ENCODE results near the gene CENPS.

DNA sequence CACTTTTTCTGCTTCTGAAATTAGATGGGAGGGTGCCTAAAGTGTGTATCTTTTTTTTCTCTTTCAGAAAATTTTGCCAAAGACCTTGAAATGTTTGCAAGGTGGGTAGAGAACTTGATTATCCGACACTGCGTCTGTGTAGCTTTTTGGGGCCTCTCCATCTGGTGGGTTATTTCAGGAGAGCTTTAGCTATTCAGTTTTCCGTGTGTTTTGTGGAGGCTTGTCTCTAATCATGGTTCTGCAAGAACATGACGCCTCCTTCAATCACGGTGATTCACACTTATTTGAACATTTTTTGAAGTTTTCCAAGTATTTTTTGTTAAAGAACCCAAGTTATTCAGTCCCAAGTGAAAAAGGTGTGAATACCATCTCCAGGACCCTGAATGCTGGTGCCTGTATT, 4.4 kb downstream of the CENPS start:
- TF ChIP-seq OSR1 (CRISPR knock-in tag; IDR thresholded peaks at IDR 0.05) (no peak), ZNF70 (CRISPR knock-in tag; IDR thresholded peaks at IDR 0.05) (no peak), GLIS3 (CRISPR knock-in tag; IDR thresholded peaks at IDR 0.05) (no peak), BACH2 (CRISPR knock-in tag; IDR thresholded peaks at IDR 0.05; ENCODE audit: borderline replicate concordance) (no peak), RARB (CRISPR knock-in tag; IDR thresholded peaks at IDR 0.05) (no peak), ZFP3 (CRISPR knock-in tag; IDR thresholded peaks at IDR 0.05) (no peak), TCF4 (CRISPR knock-in tag; IDR thresholded peaks at IDR 0.05; ENCODE audit: borderline replicate concordance) (no peak), ESRRG (CRISPR knock-in tag; IDR thresholded peaks at IDR 0.05) (no peak), ZC3H10 (CRISPR knock-in tag; IDR thresholded peaks at IDR 0.05) (no peak), ISL1 (CRISPR knock-in tag; IDR thresholded peaks at IDR 0.05) (no peak)
- TF ChIP-seq, protein P1, sequence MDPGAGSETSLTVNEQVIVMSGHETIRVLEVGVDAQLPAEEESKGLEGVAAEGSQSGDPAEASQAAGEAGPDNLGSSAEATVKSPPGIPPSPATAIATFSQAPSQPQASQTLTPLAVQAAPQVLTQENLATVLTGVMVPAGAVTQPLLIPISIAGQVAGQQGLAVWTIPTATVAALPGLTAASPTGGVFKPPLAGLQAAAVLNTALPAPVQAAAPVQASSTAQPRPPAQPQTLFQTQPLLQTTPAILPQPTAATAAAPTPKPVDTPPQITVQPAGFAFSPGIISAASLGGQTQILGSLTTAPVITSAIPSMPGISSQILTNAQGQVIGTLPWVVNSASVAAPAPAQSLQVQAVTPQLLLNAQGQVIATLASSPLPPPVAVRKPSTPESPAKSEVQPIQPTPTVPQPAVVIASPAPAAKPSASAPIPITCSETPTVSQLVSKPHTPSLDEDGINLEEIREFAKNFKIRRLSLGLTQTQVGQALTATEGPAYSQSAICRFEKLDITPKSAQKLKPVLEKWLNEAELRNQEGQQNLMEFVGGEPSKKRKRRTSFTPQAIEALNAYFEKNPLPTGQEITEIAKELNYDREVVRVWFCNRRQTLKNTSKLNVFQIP (CRISPR knock-in tag; IDR thresholded peaks at IDR 0.05; ENCODE audit: borderline replicate concordance, low read depth): no peak
- TF ChIP-seq, protein P2, sequence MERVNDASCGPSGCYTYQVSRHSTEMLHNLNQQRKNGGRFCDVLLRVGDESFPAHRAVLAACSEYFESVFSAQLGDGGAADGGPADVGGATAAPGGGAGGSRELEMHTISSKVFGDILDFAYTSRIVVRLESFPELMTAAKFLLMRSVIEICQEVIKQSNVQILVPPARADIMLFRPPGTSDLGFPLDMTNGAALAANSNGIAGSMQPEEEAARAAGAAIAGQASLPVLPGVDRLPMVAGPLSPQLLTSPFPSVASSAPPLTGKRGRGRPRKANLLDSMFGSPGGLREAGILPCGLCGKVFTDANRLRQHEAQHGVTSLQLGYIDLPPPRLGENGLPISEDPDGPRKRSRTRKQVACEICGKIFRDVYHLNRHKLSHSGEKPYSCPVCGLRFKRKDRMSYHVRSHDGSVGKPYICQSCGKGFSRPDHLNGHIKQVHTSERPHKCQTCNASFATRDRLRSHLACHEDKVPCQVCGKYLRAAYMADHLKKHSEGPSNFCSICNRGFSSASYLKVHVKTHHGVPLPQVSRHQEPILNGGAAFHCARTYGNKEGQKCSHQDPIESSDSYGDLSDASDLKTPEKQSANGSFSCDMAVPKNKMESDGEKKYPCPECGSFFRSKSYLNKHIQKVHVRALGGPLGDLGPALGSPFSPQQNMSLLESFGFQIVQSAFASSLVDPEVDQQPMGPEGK (CRISPR knock-in tag; IDR thresholded peaks at IDR 0.05; ENCODE audit: borderline replicate concordance): no peak

Data from SK-N-SH treated with all-trans-retinoic acid at 6 μM for 48 hours (cell line).